Measurements from ENCODE around the gene PDS5A.

DNA sequence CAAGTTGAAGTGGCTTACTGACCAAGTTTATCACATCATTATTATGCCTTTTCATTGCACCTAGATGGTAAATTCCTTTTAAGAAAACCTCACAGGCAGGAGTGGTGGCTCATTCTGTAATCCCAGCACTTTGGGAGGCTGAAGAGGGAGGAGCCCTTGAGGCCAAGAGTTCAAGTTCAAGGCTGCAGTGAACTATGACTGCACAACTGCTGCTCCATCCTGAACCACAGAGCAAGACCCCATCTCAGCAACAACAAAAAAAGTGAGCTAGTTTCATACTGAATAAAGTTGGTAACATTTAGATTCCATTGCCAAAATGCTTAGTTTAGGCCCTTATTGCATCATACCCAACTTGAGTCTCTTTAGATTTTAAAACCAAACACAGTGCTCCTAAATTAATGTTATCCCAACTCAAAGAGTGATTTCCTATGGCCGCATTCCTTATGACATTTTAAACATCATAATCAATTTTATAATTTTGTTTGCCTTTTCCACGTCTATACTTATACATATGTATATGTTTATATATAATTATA lies 36.0 kb downstream of the PDS5A start:
- TF ChIP-seq YY1 (tag by site-specific recombination; IDR thresholded peaks at IDR 0.05) (no peak), ZNF239 (tag by site-specific recombination; IDR thresholded peaks at IDR 0.05) (no peak), ZNF302 (tag by site-specific recombination; IDR thresholded peaks at IDR 0.05; ENCODE audit: low read depth) (no peak), MYNN (tag by site-specific recombination; IDR thresholded peaks at IDR 0.05; ENCODE audit: borderline replicate concordance) (no peak), CTCF (tag by site-specific recombination; IDR thresholded peaks at IDR 0.05) (no peak)
